GM08714 (cell line): ENCODE results near the gene FGD1.
"Not testable (repeated sequence)": the region's sequence is repeated elsewhere in the genome, so short reads cannot be mapped to it uniquely, and the experiment has no call there.

ENCODE experiments used
- H3K4me3 ChIP-seq: fragments of 200-500 bp; sonication (Bioruptor generic); 2 replicates; pipeline ENCODE4 v1.5.1; 2014; ENCODE audit warnings: mild to moderate bottlenecking, low read length, inconsistent platforms
- ZNF274 ChIP-seq: IDR thresholded peaks from 2 replicates; pipeline ENCODE4 v1.6.1; 2012; ENCODE audit warnings: mild to moderate bottlenecking, low read depth, low read length

Gene FGD1

DNA sequence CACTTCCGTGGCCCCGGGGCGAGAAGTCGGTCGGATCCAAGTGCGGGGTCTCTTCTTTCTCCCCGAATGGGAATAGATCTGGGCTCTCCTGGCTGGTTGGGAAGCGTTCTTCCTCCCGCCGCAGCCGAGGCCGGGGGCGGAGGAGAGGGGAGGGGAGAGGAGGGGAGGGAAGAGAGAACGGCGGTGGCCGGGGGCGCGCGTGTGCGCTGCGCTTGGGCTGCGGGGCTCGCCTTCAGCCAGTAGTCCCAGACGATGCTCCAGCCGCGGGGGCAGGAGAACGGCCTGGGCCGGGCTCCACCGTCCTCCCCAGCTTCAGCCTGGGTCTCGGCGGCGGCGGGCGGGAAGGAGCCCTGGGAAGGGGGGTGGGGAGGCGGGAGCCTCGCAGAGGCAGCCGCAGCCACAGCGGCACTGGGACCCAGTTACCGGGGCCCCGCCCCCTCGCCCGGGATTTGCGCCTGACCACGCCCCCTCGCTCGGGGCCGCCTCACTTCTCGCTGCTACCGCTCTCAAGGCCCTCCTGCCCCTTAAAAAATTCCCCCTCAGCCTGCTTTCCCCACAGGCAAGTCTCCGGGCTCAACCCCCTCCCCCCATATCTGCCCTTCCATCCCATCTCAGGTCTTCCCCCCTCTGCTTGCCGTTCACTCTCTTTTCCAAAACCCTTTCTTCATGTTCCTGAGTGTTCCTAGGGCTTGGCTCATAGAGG is at the start of gene FGD1:
Gene FGD1 (minus strand): TSS at position 421 of the 703 bp plus-strand sequence. CDS start 802 bp downstream, outside the sequence.
- H3K4me3 ChIP-seq = peak within 1 kb of the TSS; percentile 48; the same call in 1 of the 2 replicates

GRCh38 chrX:54542239-54542638 is 46.2 kb upstream of the FGD1 start:
- H3K4me3 ChIP-seq = not testable (repeated sequence)

More for the DNA sequence above, at the start of gene FGD1:
- TF ChIP-seq ZNF274 = no peak

GRCh38 chrX:54540289-54540688 is 44.3 kb upstream of the FGD1 start:
- no peak for TF ChIP-seq ZNF274
- H3K4me3 ChIP-seq = no peak overlapping the region

DNA sequence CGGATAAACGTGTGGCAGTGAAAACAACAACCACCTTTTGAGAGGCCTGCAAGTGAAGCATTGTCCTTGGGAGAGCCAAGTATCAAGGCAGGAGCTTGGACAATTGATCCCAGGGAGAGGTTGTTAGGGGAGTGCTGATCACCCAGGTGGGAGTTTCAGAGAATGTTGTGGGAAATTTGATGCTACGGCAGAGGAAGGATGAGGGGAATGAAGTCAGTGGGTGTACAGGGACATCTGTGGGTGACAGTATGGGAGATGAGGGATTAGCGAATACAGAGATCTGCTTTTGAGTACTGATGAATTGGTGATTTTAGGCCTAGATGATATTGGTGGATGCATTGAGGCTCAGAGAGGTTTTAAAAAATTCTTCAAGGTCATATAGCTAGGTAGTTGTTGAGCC is 38.2 kb upstream of the FGD1 start:
- no peak for TF ChIP-seq ZNF274

GRCh38 chrX:54530357-54530900 is 34.4 kb upstream of the FGD1 start:
- TF ChIP-seq ZNF274 = no peak
- H3K4me3 ChIP-seq = peak overlapping the region; percentile 89

More for the DNA sequence above, 38.2 kb upstream of the FGD1 start:
- no peak overlapping the region for H3K4me3 ChIP-seq

DNA sequence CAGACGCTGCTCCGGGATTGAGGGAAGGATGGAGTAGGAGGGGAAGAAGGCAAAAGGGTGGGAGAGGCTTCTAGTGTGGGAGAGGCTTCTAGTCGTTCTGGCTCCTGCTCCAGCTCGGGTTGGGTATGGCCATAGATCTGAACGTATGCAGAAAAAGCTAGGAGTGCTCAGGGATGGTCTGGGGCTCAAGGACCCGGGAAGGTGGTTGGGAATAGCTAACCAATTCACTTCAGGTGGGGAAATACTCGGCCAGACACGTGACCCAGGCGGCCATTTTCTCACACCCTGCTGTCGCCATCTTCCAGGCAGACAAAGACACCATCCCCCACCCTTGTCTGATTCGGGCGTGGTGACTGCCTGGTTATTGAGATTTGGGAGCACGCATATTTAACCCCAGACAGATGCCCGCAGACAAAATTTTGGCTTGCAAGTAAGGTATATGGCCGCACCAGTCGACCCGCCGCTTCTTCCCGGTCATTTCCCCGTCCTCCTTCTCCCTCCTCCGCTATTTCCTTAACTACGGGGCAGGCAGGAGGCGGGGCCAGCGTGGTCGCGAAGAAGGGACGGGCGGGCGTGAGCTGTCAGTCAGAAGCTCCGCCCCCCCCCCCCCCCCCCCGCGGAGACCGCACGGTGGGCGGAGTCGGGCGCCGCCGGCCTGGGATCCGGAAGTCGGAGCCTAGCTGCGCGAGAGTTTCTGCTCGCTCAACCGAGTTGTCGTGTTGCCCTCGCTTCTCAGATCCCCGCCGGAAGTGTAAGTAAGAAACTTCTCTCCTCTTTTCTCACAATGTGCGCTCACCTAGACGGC is 33.7 kb upstream of the FGD1 start, which contains the start of gene GNL3L:
Gene GNL3L (plus strand): TSS at position 668 of the 805 bp plus-strand sequence. CDS start 2,348 bp downstream, outside the sequence.
- peak within 1 kb of the TSS; percentile 89 for H3K4me3 ChIP-seq
- no peak for TF ChIP-seq ZNF274

- no peak for TF ChIP-seq ZNF274
- H3K4me3 ChIP-seq = peak overlapping the region; percentile 66; the same call in 1 of the 2 replicates
Observed at GRCh38 chrX:54529151-54529550, 33.1 kb upstream of the FGD1 start.

DNA sequence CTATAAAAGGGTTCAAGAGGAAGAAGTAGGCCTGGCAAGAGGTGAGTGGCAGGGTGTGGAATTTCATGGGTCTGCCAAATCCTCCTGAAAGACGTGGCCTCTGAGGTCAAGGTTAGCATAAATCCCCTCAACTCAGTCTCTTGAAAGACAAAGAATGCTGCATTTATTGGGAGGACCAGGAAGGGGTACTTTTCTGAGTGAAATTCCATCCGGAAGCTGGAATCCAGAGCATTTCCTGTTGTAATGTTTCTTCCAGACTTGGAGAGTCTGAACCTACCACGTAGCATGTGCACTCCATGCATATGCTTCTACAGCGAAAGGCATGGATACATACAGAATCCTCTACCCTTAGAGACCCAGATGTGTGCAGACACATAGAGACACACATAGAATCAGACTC is 13.4 kb upstream of the FGD1 start:
- no peak for TF ChIP-seq ZNF274
- H3K4me3 ChIP-seq = no peak overlapping the region

DNA sequence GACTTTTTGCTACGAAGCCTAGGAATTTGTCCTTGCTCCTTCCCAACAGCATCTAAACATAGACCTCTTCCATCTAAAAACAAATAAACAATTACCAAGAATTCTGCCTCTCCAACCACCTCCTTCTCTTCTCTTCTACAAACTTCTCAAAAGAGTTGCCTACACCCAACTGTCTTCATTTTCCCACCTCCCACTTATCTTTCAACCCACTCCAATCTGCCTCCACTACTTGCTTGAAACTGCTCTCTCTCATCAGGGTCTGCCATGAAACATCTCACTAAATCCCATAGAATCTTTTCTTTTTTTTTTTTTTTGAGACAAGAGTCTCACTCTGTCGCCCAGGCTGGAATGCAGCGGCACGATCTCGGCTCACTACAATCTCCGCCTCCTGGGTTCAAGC is 902 bp upstream of the FGD1 start:
- TF ChIP-seq ZNF274 = no peak
- no peak overlapping the region for H3K4me3 ChIP-seq

DNA sequence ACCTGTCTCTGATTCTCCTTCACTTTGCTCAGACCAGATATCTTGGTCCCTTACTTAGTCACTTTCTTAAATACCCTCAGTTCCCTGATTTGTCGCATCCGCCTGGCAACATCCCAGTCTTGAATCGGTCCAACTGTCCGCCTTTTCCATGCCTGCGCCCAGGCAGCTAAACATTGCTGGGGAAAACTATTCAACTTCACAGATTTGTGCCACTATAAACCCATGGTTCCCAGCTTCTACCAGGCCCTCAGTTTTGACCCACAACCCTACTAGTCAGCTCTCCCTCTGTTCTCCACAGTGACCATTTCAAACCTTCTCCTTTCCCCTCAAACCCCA is 451 bp upstream of the FGD1 start:
- H3K4me3 ChIP-seq = no peak overlapping the region
- TF ChIP-seq ZNF274 = no peak

DNA sequence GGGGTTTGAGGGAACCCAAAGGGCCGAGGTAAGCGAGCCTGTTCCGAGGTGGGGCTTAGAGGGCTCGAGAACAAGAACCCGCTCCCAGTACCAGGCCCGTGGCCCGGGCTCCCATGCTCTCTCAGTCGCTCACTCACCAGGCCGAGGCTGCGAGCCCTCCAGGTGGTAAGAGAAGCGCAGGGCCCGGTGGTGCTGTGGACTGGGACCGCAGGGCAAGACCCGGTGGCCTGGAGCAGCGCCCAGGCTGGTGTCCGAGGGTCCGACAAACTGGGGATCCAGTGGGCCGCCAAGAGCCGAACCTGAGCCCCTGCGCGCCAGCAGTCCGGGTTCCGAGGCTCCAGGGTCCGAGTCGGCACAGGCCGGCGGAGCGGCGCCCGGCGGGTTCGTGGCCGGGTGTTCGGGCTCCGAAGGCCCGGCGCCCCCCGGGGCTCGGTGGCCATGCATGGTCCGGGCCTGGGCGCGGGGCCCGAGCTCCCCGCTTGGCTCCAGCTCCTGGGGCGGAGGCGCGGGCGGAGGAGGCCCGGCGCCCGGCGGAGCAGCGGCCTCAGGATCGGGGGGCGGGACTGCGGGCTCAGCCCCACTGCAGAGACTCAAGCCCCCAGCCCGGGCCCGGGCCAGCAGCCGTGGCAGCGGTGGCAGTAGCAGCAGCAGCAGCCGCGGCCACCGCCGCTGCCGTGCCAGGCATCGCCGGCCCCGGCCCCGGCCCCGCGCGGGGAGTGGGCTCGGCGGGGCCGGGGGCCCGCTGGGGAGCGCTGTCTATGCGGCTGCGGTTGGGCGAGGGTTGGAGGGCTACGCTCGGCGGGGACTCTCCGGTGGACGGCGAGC is 833 bp downstream of the FGD1 start:
- TF ChIP-seq ZNF274 = no peak
- H3K4me3 ChIP-seq = peak overlapping the region; percentile 48; the same call in 1 of the 2 replicates

GRCh38 chrX:54494166-54494988 is 1.7 kb downstream of the FGD1 start:
- TF ChIP-seq ZNF274 = no peak
- no peak overlapping the region for H3K4me3 ChIP-seq

DNA sequence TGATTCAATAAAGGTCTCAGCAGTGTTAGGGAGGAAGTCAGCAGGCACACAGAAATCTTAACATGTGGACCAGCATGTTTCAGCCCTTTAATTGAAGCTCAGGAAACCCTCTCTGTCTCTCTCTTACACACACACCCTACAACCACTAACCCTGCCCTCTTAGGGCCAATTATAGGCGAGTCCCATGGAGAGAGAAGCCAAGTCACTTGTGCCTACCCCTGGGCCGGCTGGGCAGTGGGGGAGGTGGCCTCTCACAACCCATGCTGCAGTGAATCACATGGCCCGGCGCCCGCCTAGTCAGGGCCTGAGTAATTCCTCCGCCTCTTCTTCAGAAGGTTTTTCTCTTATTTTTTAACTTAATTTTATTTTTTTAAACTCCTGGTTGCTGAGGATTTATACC is 3.7 kb downstream of the FGD1 start:
- no peak overlapping the region for H3K4me3 ChIP-seq
- no peak for TF ChIP-seq ZNF274

- not testable (repeated sequence) for H3K4me3 ChIP-seq
Observed at GRCh38 chrX:54489819-54490218, 6.2 kb downstream of the FGD1 start.
